RCC 7860 (cell line): ENCODE data around the gene ABCG1.
"Not testable (repeated sequence)": the region's sequence is repeated elsewhere in the genome, so short reads cannot be mapped to it uniquely, and the experiment has no call there.

Experiments
- DNase-seq: peaks from one replicate; pipeline ENCODE4 v3.0.0-alpha.2; 2015; ENCODE audit warnings: low spot score
- FAIRE-seq: peaks from 2 replicates; lab custom pipeline; 2012; peaks lifted over from hg19 to GRCh38; lab: Jason Lieb, UNC

The ABCG1 gene

DNA sequence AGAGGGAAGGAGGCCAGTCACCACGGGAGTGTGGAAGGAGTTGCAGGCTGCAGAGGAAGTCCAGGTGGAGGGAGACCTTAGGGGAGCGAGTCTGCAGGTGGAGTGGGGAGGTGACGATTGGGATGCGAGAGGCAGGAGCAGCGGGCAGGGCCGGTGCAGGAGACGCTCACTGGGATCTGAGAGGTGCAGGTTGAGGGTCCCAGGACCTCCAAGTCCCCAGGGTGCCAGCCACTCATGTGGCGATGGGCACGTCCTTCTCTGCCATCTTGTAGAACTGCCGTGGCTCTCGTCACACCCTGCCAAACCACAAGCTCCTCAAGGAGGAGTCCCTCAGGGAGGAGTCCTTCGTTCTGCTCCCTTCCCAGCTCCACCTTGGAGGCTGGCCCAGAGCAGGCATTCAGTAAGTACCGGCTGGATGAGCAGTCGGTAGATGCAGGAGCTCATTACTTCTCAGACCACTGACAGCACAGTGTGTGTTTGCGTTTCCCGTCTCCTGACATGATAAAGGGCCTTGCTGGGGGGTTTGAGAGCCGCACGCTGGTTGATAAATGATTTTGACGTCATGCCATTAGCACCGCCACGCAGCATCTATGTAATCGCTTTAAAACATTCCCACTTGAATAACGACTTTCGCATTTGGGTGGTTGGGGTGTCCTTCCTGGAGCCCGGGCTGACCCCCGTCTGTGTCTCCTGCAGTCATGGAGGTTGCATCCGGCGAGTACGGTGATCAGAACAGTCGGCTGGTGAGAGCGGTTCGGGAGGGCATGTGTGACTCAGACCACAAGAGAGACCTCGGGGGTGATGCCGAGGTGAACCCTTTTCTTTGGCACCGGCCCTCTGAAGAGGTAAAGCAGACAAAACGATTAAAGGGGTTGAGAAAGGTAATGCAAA is 68.5 kb downstream of the ABCG1 start:
- DNase-seq (no peak), FAIRE-seq (no peak)

DNA sequence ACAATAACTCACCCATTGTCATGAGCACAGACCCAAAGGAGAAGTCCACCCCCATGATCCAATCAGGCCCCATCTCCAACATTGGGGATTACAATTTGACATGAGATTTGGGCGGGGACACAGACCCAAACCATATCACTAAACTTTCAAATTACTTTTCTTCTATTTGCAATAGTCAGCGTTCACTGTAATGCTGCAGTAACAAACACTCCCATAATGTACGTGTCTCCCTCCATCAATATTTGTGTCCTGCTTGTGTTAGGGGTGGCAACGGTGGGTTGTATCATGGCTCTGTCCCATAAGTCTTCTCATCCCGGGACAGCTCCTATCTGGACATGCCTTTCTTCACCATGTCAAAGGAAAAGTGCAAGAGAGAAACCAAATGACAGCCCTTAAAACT is 70.0 kb downstream of the ABCG1 start:
- no peak for DNase-seq
- no peak for FAIRE-seq

DNA sequence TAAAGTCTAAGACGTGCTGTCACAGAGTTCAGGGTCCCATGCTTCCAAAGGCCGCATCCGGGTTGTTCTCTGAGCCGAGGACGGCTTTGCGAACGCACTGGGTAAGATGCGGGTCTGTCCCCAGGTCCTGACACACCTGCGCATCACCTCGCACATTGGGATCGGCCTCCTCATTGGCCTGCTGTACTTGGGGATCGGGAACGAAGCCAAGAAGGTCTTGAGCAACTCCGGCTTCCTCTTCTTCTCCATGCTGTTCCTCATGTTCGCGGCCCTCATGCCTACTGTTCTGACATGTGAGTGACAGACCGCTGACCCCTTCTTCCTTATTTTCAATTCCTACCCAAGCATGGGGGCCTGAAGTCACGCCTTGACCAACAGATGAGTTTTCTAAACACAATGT is 71.0 kb downstream of the ABCG1 start:
- DNase-seq (no peak), FAIRE-seq (no peak)

DNA sequence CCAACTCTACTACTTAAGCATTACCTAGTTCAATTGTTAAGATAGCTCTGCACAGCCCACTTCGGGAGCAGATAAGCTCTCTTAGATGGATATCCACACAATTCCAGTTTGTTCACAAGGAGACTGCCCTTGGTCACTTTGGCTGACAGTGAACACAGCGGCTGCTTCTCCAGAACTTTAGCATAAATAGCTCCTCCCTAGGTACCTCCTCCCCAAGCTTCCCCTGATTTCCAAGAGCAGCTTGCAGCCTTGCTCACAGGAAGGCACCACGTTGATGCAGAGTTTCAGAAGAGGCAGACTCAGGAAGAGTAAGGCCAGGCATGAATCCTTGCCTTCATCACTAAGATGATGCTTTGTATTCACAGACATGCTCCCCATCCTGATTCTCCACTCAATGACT is 71.6 kb downstream of the ABCG1 start:
- FAIRE-seq, result no peak
- DNase-seq, result no peak

DNA sequence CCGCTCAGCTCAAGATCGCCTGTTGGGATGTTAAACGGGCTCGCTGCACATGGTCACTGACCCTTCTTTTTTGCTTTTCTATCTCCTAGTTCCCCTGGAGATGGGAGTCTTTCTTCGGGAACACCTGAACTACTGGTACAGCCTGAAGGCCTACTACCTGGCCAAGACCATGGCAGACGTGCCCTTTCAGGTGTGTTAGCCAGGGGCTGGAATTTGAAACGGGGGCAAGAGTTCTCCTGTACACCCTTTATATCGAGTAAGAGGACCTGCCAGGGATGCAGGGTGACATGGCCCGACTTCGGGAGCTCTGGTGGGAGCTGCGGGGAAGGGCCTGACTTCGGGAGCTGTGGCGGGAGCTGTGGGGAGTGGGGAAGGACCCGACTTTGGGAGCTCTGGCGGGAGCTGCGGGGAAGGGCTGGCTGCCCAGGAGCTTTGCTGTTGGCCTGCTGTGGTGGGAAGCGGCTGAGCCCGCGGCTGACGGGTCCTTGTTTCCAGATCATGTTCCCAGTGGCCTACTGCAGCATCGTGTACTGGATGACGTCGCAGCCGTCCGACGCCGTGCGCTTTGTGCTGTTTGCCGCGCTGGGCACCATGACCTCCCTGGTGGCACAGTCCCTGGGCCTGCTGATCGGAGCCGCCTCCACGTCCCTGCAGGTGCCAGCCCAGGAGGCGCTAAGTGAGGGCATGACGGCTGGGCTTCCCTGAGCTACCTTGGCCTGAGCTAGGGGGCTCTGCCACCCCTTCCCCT is 72.2 kb downstream of the ABCG1 start:
- DNase-seq (no peak), FAIRE-seq (no peak)

DNA sequence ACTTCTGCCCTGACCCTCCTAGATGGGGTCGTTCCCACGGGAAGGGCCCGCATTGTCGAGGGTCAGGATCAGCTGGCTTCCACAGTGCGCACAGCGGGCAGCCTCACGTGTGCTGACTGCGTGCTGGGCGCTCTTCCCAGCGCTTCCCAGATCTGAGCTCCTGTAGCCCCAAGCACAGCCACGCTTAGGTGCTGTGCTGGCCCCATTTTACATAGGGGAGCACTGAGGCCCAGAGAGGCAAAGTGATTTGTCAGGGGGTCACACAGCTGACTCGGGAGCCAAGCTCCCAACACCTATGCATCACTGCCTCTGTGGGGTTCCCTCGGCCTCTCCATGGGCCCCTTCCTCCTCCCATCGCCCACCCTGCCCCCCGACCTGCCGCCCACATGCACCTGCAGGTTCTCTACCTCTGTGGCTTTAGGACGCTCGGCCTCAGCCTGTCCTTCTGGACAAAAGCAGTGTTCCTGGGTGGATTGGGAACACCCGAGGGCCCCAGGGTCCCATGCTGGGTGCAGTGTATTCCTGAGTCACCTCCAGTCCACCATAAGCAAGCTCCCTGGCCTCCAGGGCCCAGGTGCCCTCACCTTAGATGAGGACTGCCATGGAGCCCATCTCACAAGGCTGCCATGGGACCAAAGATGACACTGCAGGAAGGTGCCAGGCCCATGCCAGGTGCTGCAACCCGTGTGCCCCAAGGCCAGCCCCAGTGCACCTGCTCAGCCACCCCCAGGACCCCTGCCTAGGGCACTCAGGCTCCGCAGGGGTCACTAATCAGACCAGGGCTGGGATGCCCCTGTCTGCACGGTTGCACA is 73.0 kb downstream of the ABCG1 start:
- FAIRE-seq, result no peak
- no peak for DNase-seq

DNA sequence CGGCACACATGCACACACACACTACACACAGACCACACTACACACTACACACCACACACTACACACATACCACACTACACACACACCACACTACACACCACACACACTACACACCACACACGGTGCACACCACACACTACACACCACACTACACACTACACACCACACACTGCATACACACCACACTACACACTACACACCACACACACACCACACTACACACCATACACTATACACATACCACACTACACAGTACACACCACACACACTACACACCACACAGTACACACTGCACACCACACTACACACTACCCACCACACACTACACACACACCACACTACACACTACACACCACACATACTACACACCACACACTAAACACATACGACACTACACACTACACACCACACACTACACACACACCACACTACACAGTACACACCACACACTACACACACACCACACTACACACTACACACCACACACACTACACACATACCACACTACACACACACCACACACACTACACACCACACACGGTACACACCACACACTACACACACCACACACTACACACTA is 73.7 kb downstream of the ABCG1 start:
- FAIRE-seq, DNase-seq: not testable (repeated sequence)

DNA sequence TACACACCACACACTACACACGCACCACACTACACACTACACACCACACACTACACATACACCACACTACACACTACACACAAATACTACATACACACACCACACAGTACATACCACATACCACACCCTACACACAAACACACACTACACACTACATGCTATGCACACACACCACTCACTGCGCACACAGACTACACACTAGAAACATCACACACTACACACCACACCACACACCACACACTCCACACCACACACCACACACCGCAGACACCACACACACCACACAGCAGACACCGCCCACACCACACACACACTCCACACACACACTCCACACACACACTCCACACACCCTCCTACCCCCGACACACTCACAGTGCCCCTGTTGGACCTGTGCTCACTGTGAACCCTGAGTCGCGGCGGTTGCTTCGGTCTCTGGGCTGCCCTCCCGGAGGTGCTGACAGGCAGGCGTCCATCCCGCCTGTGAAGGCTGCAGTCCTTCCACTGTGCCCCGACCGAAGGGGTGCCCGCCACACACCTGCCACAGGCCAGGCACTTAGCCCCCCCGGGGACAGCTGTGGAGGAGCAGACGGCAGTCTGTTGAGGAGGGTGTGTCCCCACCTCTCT is 74.8 kb downstream of the ABCG1 start:
- DNase-seq (no peak), FAIRE-seq (no peak)

DNA sequence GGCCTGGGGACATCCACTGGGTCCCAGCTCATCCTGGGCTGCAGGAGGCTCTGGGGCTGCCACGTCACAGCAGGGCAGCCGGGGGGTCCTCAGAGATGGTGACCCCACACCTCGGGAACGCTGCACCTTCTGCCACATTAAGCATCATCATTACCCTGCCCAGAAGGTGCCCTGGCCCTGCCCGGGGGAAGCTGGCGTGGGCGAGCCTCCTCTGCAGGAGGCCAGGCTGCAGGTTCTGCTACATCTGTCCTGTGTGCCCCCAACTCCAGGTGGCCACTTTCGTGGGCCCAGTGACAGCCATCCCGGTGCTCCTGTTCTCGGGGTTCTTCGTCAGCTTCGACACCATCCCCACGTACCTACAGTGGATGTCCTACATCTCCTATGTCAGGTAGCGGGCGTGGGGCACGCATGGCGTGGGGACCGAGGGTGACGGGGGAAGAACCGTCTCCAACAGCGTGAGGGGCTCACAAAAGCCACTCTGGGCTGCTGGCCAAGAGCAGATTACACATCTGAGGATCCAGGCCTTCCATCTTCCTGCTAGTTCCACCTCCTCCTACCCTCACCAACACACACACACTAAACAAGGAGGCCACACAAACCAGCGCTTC is 75.4 kb downstream of the ABCG1 start:
- DNase-seq, result no peak
- FAIRE-seq, result no peak

DNA sequence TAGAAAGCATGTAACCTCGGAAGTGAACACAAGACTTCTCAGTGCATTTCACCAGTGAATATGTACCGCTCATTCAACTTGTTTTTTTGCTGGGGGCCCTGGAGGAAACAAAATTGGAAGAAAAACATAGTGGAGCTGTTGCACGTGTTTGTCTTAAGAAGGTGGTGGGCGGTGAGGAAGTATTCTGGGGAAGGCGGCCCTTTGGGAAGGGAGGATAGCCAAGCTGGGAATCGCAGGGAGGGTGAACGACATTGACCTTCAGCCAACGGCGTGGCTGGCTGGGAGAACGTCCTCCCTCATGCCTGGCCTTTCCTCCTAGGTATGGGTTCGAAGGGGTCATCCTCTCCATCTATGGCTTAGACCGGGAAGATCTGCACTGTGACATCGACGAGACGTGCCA is 76.9 kb downstream of the ABCG1 start:
- DNase-seq, result no peak
- FAIRE-seq, result no peak

DNA sequence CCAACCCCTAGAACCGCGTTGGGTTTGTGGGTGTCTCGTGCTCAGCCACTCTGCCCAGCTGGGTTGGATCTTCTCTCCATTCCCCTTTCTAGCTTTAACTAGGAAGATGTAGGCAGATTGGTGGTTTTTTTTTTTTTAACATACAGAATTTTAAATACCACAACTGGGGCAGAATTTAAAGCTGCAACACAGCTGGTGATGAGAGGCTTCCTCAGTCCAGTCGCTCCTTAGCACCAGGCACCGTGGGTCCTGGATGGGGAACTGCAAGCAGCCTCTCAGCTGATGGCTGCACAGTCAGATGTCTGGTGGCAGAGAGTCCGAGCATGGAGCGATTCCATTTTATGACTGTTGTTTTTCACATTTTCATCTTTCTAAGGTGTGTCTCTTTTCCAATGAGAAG is 77.6 kb downstream of the ABCG1 start:
- no peak for DNase-seq
- FAIRE-seq, result no peak

DNA sequence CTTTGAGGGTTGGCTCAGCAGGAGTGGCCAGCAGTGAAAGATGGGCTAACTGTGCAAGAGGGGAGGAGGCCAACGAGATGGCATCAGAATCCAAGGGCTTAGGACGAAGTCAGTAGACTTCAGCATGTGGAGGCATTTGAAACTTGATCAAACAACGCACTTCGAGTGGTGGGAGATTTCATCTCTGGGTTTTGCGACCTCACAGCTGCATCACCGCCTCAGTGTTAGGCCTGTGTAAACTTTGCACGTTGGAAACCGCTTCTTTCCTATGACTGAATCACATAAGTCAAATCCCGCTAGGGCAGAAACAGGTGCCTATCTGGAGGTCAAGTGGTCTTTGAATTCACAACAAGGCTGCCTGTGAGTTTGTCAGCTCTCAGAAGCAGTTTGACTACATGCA is 78.4 kb downstream of the ABCG1 start:
- FAIRE-seq, result no peak
- no peak for DNase-seq

DNA sequence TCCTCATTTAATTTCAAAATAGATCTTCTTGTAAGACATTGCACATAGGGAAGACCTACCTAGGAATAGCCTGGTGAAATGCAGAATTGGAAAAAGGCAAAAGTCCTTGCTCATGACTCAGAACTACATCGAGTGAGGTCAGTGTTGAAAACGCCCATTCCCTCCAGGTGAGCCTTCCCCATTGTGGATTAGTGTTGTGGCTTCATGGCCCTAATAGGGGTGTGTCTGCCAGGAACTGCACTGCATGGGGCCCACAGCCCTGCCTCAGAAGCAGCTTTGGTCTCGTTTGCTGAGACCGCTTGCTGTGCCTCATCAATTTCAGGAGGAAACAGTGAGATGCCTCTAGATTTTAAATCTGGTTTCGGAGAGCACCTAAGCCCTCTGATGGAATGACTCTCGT is 79.3 kb downstream of the ABCG1 start:
- no peak for FAIRE-seq

DNA sequence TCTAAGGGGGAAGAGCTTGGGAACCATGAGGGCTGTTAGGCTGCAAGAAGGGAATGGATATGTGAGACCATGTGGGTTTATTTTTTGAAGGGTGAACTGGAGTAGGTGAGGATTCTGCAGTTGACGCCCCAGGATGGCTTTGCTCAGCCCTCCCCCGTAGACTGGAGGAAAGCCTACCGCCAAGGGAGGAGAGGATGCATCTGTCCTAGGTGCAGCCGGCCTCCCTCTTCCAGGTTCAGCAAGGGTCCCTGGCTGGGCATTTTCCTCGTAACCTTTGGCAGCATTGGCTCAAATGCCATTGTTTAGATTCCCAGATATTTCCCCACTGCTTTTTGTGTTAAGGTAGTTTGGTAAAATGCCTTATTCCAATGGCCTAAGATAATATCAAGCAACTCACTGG is 79.7 kb downstream of the ABCG1 start:
- FAIRE-seq (no peak), DNase-seq (no peak)

More for the DNA sequence above, 79.3 kb downstream of the ABCG1 start:
- no peak for DNase-seq

DNA sequence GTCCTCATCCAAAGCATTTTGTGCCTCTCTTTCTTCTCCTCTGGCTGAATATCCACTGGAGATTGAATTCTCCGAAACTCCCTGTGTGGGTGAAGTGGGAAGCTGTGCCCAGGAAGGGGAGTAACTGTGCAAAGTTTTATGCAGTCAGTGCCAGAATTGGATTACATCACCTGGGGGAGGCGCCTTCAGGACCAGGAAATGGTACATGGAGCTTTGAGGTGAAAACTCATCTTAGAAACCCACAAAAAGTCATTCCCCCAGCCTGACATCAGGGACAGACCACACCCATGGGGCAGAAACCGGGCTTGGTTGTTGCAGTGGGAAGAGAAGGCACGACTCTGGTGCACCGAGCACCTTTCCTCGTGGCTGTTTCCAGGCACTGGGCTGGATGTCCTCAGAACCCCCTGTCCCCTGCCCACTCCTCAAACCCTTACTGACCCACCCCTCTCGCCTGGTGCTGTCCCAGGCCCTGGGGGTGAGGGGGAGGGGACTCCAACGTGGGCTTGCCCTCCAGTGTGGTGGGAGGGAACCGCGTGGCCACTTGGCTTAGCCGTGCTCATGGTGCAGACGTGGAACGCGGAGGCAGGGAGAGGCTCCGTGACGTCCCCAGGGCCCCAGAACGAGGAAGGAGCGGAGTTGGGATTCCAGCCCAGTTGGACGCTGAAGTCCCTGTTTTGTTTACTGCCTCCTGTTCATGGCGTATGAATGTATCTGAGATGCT is 80.5 kb downstream of the ABCG1 start:
- DNase-seq, result no peak
- no peak for FAIRE-seq

DNA sequence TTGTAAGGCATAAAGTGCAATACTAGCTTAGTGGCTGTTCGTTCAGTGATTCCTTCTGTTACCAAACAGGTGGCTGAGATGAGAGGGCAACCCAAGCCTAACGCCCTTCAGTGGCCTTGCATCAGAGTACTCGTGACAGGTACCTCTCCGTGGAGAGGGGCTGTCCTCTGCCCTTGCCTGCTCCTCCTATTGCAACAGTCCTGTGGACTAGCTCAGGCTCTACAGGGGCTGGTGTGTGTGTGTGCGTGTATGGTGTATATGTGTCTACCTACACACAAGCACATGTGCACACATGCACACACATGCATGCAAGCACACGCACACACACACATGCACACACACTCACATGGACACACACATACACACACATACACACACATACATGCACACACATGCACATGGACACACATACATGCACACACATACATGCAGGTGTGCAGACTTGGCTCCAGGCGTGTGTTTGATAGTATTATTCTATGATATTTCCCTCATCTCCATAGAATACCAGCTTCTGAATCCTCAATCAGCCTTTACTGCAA is 81.2 kb downstream of the ABCG1 start:
- DNase-seq, result no peak
- no peak for FAIRE-seq

DNA sequence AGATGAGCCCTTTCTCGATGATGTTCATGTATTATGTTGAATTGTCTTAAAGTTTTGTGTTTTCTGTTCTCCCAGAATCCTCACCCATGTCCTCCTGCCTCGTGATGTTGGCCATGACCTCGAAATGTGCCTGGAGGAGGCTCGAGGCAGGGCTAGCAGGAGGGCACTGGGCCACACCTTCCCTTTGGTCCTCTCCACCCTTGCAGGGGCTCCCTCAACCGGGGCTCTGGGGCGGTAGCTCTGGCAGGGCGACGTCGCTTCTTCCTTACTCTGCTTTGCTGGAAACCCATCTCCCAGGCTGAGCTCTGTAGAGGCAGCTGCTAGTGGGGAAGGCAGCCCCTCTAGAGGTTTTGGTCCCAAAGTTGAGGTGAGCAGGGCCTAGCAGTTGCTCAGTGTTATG is 82.0 kb downstream of the ABCG1 start:
- FAIRE-seq (no peak), DNase-seq (no peak)

DNA sequence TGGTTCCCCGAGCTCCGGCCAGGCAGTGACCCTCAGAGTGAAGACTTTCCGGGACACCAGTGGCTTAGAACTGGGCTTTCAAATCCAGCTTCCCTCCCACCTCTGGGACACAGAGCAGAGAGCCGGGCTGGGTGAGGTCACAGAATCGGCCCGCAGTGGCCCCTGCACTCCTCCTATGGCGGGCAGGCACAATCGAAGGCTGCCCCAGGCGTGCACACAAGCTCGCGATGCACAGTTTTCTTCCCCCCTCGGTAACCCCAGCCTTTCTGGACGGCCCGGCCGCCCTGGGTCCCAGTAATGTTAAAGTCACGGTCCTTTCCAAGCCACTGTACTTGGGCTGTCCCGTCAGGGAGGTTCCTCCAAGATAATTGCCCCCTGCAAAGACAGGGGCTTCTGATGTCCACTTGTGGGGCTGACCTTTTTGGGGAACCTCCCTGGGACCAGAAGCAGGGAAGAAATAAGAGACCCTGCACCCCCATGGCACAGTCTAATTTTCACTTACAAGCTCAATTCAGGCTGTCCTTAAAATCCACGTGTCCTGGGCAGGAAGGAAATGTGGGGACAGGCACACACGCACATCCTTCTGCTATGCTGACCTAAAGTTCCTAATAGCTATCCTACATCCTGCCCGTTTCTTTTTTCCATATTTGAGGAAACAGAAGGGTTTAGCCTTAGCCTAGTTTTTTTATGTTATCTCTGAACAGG is 82.6 kb downstream of the ABCG1 start:
- DNase-seq (no peak), FAIRE-seq (no peak)
